ENCODE results near the gene D2HGDH. TPM values are rescaled to one million over a fixed set of nuclear protein-coding genes. Genes with fewer than 3 reads are reported as not detected.

The D2HGDH gene
- total RNA-seq, 1 donor from 2014 or later, result 55.4 TPM

DNA sequence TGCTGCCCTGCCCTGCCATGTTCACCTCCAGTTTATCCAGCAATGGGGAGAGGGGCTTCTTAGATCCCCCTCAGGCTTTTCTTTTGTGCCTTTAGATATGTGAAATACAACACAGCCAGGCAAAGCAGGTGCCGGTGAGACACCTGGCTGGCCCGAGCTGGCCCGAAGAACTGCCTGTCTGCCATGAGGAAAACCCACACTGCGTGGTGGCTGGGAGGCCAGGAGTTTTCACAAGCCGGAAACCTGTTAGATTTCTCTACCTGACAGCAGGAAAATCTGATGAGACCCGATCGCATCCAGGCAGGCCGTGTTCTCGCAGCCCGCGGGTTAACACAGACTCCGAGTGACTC, 36.5 kb downstream of the D2HGDH start:
- Mint-ChIP-seq H3K4me3 (no peak overlapping the region), H3K27me3 (no peaks in the 10 kb centered on the region), H3K27ac (no peak overlapping the region), H3K36me3 (ENCODE audit: low read depth) (no peaks in the 10 kb centered on the region), H3K9me3 (no peaks in the 10 kb centered on the region), H3K4me1 (peaks cover 14% of the 10 kb centered on the region)
- ChIA-PET POLR2A (interaction anchor here (1.0 kb wide), 1 partner anchor 36 kb away, joined by 3 read pairs; the partner anchor contains the start of gene D2HGDH), CTCF (no interaction called here)
- intact Hi-C loops (cut with micrococcal nuclease), result loop anchor here (5.0 kb wide), 1 partner anchor 34 kb away; no protein-coding TSS in a partner anchor
- ATAC-seq (ENCODE audit: low read depth) (no peak), DNase-seq (no peak)
- TF ChIP-seq, protein P1, sequence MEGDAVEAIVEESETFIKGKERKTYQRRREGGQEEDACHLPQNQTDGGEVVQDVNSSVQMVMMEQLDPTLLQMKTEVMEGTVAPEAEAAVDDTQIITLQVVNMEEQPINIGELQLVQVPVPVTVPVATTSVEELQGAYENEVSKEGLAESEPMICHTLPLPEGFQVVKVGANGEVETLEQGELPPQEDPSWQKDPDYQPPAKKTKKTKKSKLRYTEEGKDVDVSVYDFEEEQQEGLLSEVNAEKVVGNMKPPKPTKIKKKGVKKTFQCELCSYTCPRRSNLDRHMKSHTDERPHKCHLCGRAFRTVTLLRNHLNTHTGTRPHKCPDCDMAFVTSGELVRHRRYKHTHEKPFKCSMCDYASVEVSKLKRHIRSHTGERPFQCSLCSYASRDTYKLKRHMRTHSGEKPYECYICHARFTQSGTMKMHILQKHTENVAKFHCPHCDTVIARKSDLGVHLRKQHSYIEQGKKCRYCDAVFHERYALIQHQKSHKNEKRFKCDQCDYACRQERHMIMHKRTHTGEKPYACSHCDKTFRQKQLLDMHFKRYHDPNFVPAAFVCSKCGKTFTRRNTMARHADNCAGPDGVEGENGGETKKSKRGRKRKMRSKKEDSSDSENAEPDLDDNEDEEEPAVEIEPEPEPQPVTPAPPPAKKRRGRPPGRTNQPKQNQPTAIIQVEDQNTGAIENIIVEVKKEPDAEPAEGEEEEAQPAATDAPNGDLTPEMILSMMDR (IDR thresholded peaks at IDR 0.05), result no peak

DNA sequence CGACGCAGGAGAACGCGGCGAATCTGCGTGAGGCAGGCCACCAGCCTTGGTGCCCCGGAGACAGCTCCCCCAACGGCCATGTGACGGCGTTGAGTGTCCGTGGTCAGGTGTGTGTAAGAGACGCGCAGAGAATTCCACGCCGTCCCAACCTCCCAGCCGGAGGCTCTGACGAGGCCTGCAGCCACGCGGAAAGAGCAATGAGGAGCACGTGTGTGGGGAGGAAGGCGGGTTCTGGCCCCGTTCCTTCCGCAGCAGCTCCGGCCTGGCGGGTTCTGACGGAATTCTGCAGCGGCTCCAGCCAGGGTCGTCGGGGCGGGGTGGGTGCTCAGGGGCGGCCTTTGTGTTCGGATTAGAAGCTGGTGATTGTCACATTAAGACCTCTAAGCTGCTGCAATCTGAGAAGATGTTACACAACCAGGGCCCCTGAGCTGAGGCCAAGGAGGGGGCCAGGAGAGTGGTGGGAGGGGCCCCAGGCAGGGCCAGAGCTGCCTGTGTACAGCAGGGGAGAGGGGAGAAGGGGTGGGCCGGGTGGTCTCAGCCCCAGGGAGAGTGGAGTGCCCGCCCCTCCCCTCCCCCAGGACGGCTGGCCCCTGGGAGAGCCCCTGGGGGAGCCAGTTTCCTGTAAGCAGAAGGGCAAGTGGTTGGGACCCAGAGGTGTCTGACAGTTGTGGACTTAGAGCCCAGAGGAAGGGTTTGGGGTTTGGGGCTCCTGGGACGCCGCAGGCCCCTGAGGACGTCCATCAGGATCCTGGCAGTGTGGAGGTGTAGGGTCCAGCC, 37.0 kb downstream of the D2HGDH start:
- Mint-ChIP-seq H3K36me3 (ENCODE audit: low read depth) (no peaks in the 10 kb centered on the region), H3K27me3 (no peaks in the 10 kb centered on the region), H3K27ac (peak overlapping the region; percentile 36), H3K4me1 (peaks cover 14% of the 10 kb centered on the region), H3K4me3 (peak overlapping the region; percentile 72), H3K9me3 (no peaks in the 10 kb centered on the region)
- DNase-seq (no peak), ATAC-seq (ENCODE audit: low read depth) (peak; percentile 34)
- intact Hi-C loops (cut with micrococcal nuclease), result loop anchor here (1.0 to 5.0 kb wide), 2 partner anchors 17 to 34 kb away; no protein-coding TSS in a partner anchor
- CTCF ChIA-PET, result no interaction called here
- TF ChIP-seq, protein P1 (IDR thresholded peaks at IDR 0.05), result no peak
- POLR2A ChIA-PET, result interaction anchor here (1.0 kb wide), 1 partner anchor 37 kb away, joined by 3 read pairs; the partner anchor contains the start of gene D2HGDH

DNA sequence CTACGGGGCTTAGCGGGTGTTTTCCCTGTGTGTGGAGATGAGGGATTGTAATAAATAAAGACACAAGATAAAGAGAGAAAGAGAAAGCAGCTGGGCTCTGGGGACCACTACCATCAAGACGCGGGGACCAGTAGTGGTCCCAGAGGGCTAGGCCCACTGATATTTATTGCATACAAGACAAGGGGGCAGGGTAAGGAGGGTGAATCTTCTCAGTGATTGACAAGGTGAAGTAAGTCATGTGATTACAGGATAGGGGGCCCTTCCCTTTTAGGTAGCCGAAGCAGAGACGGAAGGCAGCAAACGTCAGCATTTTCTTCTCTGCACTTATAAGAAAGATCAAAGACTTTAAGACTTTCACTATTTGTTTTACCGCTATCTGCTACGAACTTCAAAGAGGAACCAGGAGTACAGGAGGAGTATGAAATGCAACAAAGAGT, 37.7 kb downstream of the D2HGDH start:
- peak; percentile 47 for ATAC-seq (ENCODE audit: low read depth)
- Mint-ChIP-seq H3K4me3 (peak overlapping the region; percentile 72), H3K9me3 (no peaks in the 10 kb centered on the region), H3K27me3 (no peaks in the 10 kb centered on the region), H3K4me1 (peaks cover 14% of the 10 kb centered on the region), H3K36me3 (ENCODE audit: low read depth) (no peaks in the 10 kb centered on the region), H3K27ac (peak overlapping the region; percentile 36)
- intact Hi-C loops (cut with micrococcal nuclease), result loop anchor here (1.0 to 5.0 kb wide), 2 partner anchors 16 to 35 kb away; no protein-coding TSS in a partner anchor
- ChIA-PET POLR2A (interaction anchor here (0.7 kb wide), 1 partner anchor 39 kb away, joined by 4 read pairs; no protein-coding TSS in a partner anchor), CTCF (no interaction called here)
- TF ChIP-seq, protein P1 (IDR thresholded peaks at IDR 0.05), result no peak
- DNase-seq, result no peak

DNA sequence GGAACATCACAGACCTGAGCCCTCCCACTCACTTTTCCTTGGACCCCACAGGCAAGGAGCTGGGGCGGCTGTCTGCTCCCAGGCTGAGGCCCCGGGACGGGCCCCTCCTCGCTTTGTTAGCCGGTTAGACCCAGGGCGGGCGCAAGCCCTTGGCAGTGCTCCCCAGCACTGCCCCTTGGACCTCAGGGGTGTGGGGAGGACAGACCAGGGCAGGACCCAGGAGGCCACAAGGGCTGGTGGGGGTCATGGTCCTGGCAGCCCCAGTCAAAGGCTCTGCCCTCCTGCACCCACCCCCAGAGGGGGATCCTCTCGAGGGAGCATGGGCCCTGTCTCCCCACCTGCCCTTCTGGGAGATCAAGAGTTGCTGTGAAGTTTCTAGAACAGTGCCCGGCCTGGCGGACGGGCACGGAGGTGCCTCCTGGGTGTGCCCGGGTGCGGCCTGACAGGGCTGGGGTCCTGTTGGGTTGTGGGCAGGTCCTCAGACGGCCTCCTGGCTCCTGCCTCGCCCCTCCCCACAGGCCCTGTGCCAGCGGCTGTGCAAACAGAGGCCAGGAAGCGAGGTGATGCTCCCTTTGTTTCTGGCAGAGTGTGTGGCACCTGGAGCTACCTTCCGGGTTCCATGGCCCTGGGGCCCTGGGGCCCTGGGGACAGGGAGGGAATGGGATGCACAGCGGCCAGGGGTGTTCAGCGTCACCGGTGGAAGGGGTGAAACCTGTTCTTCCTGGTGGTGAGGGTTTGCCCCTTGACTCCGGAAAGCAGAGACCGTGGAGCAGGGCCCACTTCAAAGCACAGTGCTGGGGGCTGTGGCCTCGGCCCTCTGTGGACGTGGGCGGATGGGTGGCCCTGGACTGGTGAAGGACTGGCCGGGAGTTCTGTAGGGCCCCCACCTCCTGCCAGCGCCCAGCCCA, 39.3 kb downstream of the D2HGDH start:
- DNase-seq (no peak), ATAC-seq (ENCODE audit: low read depth) (no peak)
- POLR2A ChIA-PET, result no interaction called here
- intact Hi-C loops (cut with micrococcal nuclease), result loop anchor here (5.0 kb wide), 1 partner anchor 36 kb away; no protein-coding TSS in a partner anchor
- Mint-ChIP-seq H3K36me3 (ENCODE audit: low read depth) (no peaks in the 10 kb centered on the region), H3K27me3 (no peaks in the 10 kb centered on the region), H3K9me3 (no peaks in the 10 kb centered on the region), H3K4me1 (peaks cover 14% of the 10 kb centered on the region), H3K27ac (no peak overlapping the region), H3K4me3 (no peak overlapping the region)
- TF ChIP-seq, protein P1 (IDR thresholded peaks at IDR 0.05), result no peak
- CTCF ChIA-PET, result interaction anchor here (1.5 kb wide), 1 partner anchor 71 kb away, joined by 4 read pairs; no protein-coding TSS in a partner anchor

Data from activated B cell treated with CpG ODN at 0.5 μM for 24 hours (primary cell).